ENCODE data around the gene DIRAS1.

GRCh38 chr19:2769218-2769617 lies 48.0 kb upstream of the DIRAS1 start:
- TF ChIP-seq CTCF (IDR thresholded peaks at IDR 0.05): no peak
- no peak for TF ChIP-seq POLR2A (IDR thresholded peaks at IDR 0.05)
- TF ChIP-seq POLR2AphosphoS5 (IDR thresholded peaks at IDR 0.05): no peak

Measured in prostate gland (tissue), 2 donors.